Measurements from ENCODE around the gene KIRREL3.

Gene KIRREL3

DNA sequence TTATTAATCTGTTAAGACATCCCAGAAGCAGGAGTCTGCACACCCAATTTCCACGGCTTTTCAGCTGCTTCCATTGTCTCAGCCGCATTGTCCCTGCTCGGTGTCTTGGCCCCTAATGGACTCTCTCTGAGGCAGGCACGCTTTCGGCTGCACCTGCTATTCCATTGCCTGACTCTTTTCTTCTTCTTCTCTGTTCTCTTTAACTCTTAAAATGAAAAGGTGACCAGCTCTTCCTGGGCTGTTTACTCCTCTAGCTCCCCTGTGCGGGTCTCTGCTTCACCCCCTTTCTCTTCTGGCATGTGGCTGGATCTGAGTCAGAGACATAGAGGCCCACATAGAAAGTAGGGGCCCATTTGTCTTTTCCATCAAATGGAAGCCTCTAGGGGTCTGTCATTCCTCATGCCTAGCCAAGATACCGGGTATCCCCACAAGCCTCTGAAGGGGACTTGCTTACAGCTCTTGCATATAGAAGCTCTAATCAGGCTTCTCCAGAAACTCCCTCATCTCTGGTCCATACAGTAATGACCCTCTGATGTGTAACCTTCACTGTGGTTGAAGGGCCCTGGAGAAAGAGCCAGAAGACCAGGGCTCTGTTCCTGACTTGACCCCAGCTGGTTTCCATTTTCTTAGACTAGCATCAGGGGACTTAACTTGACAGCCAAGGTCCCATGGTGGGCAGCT, 401.2 kb downstream of the KIRREL3 start:
- no peak for DNase-seq (ENCODE audit: low read depth)

DNA sequence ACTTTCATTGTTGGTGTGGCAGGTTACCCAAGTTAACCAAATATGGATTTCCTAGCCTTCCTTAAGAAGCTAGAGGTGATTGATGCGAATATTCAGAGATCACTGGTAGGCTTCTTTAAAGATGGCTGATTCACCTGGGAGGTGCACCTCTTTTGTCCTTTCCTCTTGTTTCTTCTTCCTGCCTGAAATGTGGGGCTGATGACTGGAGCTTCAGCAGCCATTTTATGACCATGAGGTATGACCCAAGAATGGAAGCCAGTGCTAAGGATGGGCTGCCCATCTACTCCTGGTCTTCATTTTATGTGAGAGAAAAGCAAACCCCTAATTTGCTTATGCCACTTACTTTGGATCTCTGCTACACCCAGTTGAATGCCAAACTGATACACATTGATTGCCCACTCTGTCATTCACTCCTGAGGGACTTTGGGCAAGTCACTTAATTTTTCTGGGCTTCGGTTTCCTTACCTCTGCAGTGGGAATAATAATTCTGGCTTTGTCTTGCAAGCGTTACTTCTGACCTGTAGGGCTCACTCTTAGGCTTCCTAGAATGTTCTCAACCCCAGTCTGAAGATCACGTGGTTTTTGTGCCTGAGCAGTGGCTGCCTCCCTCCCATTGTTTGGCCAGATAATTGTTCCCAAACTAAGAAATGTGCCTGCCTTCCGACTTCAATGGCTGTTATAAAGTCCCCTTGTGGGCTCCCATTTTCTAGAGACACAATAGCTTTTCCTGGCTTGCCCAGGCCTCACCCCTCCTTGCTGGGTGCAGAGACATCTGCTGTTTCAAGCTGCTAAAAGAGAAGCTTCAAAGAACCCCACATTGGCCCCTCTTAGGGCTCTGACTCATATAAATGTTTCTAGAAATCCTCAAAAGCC, 402.0 kb downstream of the KIRREL3 start:
- DNase-seq (ENCODE audit: low read depth) = no peak

DNA sequence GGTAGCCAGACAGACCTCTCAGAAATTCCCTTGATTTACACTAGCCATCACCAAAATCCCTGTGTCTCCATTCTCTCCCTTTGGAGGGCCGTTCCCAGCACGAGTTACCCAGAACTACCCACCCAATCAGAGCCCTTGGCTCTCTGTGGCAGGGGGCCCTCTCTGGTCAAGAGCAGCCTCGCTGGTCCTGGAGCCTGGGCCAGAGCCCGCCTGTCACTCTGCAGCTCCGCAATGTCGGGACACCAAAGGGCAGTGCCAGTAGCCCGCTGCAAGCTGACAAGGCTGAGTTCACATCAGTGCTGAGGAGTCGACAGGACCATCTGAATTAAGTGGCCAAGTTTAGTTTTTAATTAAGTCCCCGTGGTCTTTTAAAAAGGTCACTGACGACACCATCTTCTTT, 403.5 kb downstream of the KIRREL3 start:
- DNase-seq (ENCODE audit: low read depth) = no peak

DNA sequence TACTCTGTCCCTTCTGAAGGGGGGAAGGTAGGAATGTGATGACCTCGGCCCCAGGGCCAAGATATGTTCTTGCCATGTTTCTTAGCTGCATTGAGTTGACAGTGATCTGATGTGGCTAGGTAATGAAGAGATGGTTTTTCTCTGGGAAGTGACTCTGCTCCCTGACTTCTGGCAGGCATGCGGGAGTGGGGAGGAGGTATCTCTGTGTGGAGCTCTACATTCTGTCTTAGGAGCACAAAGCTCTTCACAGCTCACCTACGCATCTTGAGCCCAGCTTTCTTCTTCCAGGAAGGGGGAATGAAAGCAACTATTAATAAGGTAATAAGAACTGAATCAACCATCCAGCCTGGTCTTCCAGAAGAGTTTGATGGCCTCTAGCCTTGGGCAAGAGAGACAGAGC, 404.1 kb downstream of the KIRREL3 start:
- DNase-seq (ENCODE audit: low read depth) = no peak

DNA sequence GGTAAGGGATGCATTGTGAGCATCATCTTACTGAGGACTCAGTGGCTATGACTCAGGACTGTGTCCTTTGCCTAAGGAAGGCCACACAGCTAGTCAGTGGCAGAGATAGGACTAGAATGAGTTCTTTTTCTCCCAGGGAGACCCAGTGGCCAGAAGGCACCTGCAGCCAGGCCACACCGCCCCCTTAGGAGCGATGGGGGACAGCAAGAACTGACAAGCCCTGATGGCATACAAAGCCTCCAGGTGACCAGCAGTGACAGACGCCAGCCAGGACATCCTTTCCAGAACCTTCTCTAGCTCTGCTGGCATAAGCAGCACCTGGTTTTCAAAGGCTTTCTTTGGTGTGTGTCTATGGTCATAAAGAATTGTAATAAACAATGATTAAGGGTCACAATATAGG, 405.0 kb downstream of the KIRREL3 start:
- no peak for DNase-seq (ENCODE audit: low read depth)

DNA sequence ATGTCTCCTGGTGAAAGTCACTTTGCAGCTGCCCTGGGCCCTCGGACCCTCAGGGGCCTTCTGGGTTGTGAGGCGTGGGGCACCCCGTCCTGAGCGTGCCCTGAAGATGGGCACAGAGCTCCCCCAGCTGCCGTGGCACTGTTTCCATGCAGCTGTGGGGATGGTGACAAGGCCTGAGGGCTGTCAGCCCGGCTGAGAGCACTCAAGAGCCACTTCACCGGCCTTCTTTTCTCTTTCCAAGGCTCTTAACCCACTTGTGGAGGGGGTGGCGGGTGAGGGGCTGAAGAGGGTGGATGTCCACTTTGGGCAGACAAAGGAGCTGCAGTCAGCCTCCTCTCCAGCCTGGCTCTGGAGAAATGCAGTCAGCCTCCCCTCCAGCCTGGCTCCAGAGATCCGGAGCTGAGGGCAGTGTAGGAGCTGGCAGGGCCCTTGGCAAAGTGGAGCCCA, 405.6 kb downstream of the KIRREL3 start:
- DNase-seq (ENCODE audit: low read depth) = no peak

DNA sequence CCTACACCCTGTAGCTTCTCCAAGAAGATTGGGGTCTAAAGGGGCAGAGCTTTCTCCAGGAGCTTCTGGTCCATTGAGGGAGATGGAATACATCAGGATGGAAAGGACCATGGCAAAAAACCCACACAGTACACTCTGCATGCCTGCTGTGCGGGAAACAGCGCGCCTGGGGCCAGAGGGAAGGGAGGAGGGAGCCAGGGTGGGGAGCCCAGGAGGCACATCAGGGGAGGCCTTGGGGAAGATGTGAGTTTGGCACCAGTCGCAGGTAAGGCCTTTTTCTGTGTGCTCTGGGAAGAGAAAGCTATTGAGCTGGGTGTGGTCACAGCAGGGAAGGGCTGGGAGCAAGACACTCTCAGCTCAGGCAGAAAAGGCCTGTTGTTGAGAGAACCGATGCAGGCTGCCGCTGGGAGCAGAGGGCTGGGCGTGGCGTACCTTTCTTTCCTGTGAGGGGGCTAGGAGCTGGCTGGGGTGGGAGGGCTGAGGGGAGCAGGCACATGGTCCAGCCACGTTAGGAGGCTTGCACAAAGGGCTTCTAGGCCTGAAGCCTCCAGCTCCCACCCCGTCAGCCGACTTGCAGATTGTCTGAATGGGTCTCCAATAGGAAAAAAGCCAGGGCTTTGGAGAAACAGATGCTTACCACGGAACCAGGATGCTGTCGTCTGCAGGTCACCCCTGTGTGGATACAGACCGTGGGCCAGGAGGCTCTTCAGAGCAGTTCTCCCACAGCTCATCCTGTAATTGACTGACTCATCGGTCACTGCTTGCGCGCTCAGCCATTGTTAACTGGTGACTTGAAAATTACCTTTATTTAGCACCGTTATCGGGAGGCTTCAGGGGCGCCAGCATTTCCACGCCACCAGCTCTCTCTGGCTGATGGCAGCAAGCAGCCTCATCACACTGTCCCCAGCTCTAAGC, 407.8 kb downstream of the KIRREL3 start:
- DNase-seq (ENCODE audit: low read depth) = no peak

DNA sequence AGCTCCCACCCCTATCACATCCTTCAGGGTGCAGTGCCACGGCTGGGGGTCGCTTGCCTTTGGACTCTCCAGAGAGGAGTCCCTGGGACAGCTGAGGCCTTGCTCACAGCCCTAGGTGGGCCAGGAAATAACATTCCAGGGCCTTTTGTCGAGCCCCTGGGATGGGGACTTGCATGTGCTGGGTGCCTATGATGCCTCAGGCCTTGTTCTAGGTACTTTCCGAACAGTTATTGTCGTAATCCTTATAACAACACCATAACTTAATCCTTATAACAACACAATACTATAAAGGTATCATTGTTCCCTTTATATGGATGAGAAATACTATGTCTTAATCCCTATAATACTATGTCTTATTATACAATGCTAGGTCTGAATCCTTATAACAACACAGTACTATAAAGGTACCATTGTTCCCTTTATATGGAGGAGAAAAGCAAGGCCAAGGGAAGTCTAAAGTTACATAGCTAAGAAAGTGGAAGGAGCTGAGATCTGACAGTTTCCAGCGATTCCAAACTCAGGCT, 408.5 kb downstream of the KIRREL3 start:
- no peak for DNase-seq (ENCODE audit: low read depth)

DNA sequence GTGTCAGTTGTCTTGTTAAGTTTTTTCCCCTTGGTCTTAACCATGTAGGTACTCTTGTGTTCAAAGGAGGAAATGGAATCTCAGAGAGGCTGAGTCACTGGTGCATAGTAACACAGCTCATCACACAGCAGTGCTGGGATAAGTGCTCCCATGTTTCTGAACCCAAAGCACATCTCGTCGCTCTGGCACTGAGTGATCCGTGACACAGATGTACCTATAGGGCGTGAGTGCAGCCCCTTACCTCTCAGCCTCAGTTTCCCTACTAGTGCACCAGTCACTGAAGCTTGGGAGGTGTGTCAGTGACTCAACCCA, 411.1 kb downstream of the KIRREL3 start:
- no peak for DNase-seq (ENCODE audit: low read depth)

DNA sequence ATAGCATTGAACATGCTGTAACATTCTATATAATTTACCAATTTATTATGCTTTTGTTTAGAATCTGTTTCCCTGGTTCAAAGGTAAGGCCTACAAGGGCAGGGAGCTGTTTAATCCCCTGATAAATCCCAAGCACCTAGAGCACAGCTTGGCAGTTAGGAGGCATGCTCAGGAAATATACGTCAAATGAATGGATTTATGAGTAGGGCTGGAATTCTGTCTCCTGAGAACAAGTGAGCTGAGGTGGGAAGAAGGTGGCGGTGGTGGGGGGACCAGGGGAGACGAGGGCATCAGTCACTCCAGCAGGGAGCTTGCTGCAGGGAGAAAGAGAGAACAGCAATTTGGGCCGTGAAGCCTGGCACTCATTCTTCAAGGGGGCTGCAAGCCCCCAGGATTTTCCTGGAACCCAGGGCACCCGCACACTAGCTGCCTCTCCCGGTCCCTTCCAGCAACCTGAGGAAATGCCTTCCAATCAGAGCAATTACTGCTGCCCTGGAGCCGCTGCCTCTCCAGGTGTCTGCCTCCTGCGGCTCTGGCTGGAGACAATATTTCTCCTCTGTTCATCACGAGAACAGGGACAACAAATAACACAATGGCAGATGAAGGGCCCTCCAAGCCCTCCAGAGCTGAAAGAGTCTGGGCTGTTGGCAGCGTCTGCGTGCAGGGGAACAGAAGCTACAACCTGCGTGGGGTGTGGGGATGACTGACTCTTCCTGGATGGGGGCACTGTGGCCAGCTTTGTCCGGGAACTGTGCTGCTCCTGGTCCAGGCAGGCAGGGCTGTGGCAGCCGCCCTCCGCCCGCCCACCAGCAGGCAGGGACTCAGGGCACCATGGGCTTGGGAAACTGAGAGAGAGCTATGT, 411.7 kb downstream of the KIRREL3 start:
- no peak for DNase-seq (ENCODE audit: low read depth)

DNA sequence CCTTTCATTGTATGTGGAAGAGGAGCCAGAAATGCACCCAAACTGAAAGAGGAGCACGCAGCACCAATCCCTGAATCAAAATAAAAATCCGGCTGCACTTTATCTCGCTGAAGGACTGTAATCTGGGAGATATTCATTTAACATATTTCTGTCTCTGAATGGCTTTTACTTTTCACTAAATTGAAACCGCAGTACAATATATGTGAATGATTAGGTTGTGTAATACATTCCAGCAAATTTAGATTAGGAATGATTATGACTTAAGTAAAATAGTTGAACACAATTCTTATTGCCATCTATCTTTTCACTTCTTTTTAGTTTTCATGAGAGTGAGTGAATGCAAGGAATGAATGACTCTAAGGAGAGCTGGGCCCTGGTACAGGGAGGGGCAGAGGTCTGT, 413.0 kb downstream of the KIRREL3 start:
- DNase-seq (ENCODE audit: low read depth) = no peak

DNA sequence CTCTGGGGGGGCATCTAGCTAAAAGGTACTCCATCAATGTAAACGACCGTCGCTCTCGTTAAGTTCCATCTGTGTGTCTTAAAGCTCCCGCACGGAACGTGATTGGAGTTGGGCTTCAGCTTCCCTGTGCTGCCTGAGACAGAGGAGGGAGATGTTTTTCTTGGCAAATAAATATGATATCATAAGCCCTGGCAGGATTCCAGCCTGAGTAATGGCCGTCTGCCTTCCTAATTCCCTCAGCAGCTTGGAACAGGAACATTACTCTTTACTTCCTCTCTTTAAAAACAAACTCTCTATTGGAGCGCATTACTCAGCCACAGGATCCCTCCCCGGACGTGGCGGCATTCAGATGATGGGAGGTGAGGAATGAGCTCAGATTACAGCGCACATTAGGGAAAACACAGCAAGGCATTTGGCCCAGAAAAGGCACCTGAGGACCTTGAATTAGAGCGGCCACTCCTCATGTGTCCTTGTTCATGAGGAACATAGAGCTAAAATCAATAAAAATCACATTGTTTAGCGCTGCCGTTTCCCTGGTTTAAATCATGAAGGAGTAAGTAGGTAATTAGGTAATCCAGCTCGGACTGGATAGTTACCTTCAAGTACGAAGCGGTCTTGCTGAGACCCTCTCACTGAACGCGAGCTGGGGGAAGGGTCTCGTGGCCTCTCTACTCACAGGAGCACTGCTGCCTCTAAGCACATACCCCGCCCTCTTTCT, 414.6 kb downstream of the KIRREL3 start:
- no peak for DNase-seq (ENCODE audit: low read depth)

DNA sequence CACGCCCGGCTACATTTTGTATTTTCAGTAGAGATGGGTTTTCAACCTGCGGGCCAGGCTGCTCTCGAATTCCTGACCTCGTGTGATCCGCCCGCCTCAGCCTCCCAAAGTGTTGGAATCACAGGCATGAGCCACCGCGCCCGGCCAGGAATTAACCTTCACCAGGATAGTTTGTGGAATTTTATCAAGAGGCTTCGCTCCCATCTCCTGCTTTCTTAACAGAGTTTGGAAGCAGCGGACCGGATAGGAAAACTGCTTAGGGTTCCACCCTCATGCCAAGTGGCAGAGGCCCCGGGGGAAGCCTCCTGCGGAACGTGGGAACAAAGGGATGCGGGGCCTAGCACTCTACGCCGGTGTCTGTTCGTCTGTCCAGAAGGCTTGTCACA, 415.2 kb downstream of the KIRREL3 start:
- DNase-seq (ENCODE audit: low read depth) = no peak

DNA sequence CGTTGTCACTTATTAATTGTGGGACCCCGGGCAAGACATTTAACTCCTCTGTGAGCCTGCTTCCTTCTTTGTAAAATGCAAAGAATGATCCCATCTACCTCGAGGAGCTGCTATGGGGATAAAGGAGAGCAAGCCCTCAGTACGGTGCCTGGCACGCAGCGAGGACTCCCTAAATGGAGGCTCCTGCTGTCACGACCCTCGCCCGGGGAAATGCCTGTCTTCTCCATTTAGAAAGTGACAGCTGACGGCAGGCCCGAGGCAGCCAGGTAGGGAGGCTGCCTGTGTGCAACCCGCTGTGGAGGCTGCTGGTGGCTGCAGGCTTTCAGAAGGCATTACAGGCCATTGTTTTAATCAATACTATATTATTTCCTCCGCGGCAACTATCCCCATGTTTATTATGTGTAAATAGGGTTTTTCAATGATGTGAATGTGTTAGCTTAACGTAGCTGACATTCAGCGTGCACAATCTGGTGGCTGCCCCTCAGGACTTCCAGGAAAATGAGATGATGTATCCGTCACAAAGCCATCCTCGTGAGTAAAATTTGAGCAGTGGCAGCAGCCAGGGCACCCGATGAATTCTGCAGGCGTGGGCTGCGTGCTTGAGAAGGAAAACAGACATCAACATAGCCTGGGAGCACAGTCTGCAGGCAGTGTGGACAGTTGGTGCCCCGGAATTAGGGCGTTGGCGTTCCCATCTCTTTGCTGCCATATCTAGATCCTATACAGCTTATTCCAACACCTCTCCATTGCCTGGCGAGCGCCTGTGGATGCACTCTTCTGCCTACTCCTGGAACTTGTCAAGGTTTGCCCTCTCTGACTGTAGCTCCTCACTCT, 416.8 kb downstream of the KIRREL3 start:
- DNase-seq (ENCODE audit: low read depth) = no peak

DNA sequence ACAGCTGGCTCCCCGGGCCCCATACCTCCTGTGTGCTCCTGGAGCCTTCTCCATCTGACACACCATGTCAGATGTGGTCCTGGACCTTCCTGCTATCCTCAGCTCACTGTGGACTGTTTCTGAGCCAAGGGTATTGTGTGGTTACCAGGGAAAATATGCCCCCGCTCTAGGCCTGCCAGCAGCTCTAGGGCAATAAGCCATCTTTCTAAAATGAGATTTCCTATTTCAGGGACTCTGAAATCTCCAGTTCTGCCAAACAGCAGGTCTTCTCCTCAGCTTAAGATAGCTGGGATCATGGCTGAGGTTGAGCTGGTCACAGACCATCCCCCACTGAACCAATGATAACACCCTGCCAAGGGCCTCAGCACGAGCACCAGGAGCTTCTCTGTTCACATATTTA, 417.5 kb downstream of the KIRREL3 start:
- DNase-seq (ENCODE audit: low read depth) = no peak

DNA sequence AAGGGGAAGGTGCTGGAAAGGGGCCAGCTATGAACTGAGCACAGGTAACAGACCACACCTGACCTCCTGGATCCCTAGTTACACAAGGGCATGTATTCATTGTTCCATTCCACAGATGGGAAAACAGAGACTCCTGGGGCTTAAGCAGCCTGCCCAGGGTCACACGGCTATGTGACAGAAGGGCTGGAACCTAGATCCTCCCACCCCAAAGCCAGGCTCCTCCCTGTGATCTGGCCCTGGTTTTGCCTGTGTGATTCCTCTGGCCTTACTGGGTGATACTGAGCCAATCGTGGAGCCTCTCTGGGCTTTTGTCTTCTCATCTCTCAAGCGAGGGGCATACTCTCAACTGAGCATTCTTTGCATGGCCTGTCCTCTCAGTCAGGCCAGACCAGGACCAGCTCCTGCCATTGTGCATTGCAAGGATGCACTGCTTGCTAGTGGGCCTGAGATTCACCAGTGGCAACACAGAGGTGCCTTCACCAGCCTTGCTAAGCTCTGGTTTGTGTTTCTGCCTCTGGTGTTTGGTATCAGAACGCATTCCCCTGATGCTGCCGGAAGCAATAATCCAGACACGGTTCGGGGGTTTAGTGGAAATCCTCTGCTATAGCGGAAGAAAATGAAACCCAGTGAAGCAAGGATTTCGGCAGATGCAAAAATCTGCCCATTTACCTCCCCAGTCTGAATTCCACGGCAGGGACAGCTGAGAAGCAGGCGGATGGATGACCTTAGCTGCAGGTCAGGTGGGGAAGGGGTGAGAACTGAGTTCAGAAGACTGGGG, 418.5 kb downstream of the KIRREL3 start:
- DNase-seq (ENCODE audit: low read depth) = no peak

DNA sequence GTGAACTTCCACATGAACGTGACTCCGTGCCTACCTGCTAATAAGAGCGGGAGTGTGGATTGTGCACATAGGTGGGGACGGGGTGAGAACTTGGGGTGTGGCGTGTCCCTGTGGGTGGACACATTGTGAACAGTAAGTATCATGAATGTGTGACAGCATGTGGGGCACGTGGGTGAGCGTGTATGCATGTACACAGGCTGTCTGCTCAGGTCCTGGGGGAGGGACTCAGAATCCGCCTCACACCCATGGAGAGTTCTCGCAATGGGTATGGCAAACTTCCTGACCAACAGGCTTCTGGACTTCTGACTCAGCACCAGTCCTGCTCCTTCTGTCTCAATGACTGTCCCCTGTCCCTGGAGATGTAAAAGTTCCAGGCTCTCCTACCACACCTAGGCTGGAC, 422.1 kb downstream of the KIRREL3 start:
- DNase-seq (ENCODE audit: low read depth) = no peak

DNA sequence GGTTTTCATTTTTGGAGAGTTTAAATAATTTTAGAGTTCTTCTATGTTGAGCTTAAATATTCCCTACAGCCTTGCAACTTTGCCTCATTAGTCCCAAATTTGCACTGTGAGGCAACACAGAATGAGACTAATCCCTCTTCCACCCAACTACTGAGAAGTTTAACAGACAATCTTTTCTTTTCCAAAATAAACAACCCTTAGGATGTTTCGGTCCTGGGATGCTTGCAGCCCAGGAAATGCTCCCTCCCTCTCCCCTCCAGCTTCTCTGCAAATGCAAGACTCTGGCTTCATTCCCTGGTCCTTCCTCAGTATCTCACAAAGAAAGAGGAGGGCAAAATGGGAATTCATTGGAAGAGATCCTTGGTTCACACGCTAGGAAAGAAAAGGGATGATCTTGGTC, 422.5 kb downstream of the KIRREL3 start:
- no peak for DNase-seq (ENCODE audit: low read depth)

DNA sequence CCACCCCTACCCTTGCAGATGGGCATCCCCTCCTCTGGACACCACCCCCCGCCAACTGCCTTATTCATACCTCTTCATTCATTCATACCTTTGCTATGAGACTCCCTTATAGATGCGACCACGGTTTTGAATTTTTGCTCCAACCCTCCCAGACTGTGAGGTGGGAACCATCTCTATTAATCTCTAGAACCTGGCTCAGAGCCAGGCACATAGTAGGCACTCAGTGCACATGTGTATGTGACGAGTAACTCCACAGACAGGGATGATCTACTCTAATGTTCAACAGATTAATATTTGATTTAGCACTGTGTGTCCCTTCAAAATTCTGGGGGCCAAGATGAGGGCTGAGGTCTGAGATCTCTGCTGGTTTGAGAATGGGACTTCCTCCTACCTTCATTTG, 424.7 kb downstream of the KIRREL3 start:
- DNase-seq (ENCODE audit: low read depth) = no peak
